Measurements from ENCODE around the gene NCKAP5L.
A peak's percentile ranks its signal among the peaks of the same experiment; 100 is the strongest.

NCKAP5L gene

DNA sequence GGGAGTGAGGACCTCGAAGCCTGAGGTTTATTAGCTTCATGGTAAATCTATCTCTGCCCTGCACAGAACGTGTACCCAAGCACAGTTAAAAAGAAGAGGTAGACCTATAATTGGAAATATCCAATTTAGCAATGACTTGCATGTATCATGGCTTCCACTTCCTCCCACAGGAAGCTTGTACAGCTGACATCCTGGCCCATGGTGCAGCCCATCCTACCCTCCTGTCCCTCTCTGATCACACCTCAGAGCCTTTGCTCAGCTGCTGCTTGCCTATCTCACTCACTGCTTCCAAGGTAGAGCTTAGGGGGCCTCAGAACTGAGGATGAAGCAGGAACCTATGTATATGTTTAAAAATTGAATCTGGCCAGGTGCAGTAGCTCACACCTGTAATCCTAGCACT lies 18.9 kb upstream of the NCKAP5L start:
- Histone ChIP-seq H3K79me1 (ENCODE audit: low read length) (peaks cover 4% of the 10 kb centered on the region), H3K27me3 (ENCODE audit: insufficient read depth, low read length) (no peaks in the 10 kb centered on the region), H3K9ac (ENCODE audit: low read length) (no peak overlapping the region), H3K4me3 (ENCODE audit: low read depth, low read length) (no peak overlapping the region), H3K18ac (ENCODE audit: low read length) (no peak overlapping the region), H4K12ac (ENCODE audit: low read depth, low read length) (no peak overlapping the region), H2AK5ac (ENCODE audit: low read length) (no peak overlapping the region), H2BK120ac (ENCODE audit: insufficient read depth, low read length, poor library complexity) (no peak overlapping the region), H4K8ac (ENCODE audit: low read depth, low read length) (no peak overlapping the region), H3K27ac (ENCODE audit: low read depth, low read length) (no peak overlapping the region), H3K4me2 (ENCODE audit: low read length) (no peak overlapping the region), H3K23ac (ENCODE audit: low read length) (no peak overlapping the region), H3K79me2 (ENCODE audit: control insufficient read depth, insufficient read depth, low read length, poor library complexity) (no peaks in the 10 kb centered on the region), H3K36me3 (ENCODE audit: control insufficient read depth in 1 of 2, insufficient read depth in 2 of 2, low read length in 2 of 2) (no peaks in the 10 kb centered on the region), H2BK5ac (ENCODE audit: low read depth, low read length, poor library complexity) (no peak overlapping the region), H4K91ac (ENCODE audit: low read depth, low read length) (no peak overlapping the region), H3K4me1 (ENCODE audit: control insufficient read depth in 1 of 2, insufficient read depth in 2 of 2, low read length in 2 of 2) (peaks cover 2% of the 10 kb centered on the region in 2 experiments), H2AFZ (ENCODE audit: insufficient read depth, low read length, poor library complexity) (no peak overlapping the region), H3K14ac (ENCODE audit: low read length) (no peak overlapping the region), H3K9me3 (ENCODE audit: insufficient read depth, low read depth, low read length) (no peaks in the 10 kb centered on the region), H2BK12ac (ENCODE audit: low read length) (no peak overlapping the region), H3K4ac (ENCODE audit: low read depth, low read length) (no peak overlapping the region)
- WGBS (ENCODE audit: extremely low coverage, insufficient coverage, insufficient read length): no CpG with 5 or more reads among the region's 2 CpGs
- DNase-seq: no peak

DNA sequence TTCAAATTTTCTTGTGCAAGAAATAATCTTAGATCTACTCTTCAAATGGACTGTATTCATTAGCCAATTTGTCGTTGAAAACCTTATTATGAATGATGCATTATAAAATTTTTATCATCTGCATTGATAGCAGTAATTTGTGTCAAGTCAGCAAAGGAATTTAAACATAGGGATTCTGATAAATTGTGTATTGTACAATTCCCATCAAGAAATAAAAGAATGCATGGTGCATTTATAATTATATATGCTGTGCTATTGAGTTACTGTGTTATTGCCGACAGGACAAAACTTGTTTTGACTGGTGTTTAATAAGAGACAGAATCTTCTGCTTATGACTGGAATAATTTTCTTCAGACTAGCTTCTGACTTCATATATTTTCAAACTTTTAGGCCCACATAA lies 17.8 kb upstream of the NCKAP5L start:
- H3K36me3 ChIP-seq (ENCODE audit: control insufficient read depth in 1 of 2, insufficient read depth in 2 of 2, low read length in 2 of 2): no peaks in the 10 kb centered on the region
- H3K27ac ChIP-seq (ENCODE audit: low read depth, low read length): no peak overlapping the region
- H4K8ac ChIP-seq (ENCODE audit: low read depth, low read length): no peak overlapping the region
- H3K27me3 ChIP-seq (ENCODE audit: insufficient read depth, low read length): no peaks in the 10 kb centered on the region
- no peak overlapping the region for H4K91ac ChIP-seq (ENCODE audit: low read depth, low read length)
- peaks cover 4% of the 10 kb centered on the region for H3K79me1 ChIP-seq (ENCODE audit: low read length)
- no peak overlapping the region for H3K4ac ChIP-seq (ENCODE audit: low read depth, low read length)
- no peak overlapping the region for H3K9ac ChIP-seq (ENCODE audit: low read length)
- no peak overlapping the region for H2BK5ac ChIP-seq (ENCODE audit: low read depth, low read length, poor library complexity)
- H3K14ac ChIP-seq (ENCODE audit: low read length): no peak overlapping the region
- H3K23ac ChIP-seq (ENCODE audit: low read length): no peak overlapping the region
- no peak for DNase-seq
- no peak overlapping the region for H3K4me2 ChIP-seq (ENCODE audit: low read length)
- H3K18ac ChIP-seq (ENCODE audit: low read length): no peak overlapping the region
- H2AFZ ChIP-seq (ENCODE audit: insufficient read depth, low read length, poor library complexity): no peak overlapping the region
- H2BK12ac ChIP-seq (ENCODE audit: low read length): no peak overlapping the region
- no CpG with 5 or more reads among the region's 2 CpGs for WGBS (ENCODE audit: extremely low coverage, insufficient coverage, insufficient read length)
- H3K9me3 ChIP-seq (ENCODE audit: insufficient read depth, low read depth, low read length): no peaks in the 10 kb centered on the region
- H3K79me2 ChIP-seq (ENCODE audit: control insufficient read depth, insufficient read depth, low read length, poor library complexity): no peaks in the 10 kb centered on the region
- H2AK5ac ChIP-seq (ENCODE audit: low read length): no peak overlapping the region
- no peak overlapping the region for H3K4me3 ChIP-seq (ENCODE audit: low read depth, low read length)
- no peak overlapping the region for H4K12ac ChIP-seq (ENCODE audit: low read depth, low read length)
- peaks cover 5 to 6% of the 10 kb centered on the region in 2 experiments for H3K4me1 ChIP-seq (ENCODE audit: control insufficient read depth in 1 of 2, insufficient read depth in 2 of 2, low read length in 2 of 2)
- H2BK120ac ChIP-seq (ENCODE audit: insufficient read depth, low read length, poor library complexity): no peak overlapping the region

DNA sequence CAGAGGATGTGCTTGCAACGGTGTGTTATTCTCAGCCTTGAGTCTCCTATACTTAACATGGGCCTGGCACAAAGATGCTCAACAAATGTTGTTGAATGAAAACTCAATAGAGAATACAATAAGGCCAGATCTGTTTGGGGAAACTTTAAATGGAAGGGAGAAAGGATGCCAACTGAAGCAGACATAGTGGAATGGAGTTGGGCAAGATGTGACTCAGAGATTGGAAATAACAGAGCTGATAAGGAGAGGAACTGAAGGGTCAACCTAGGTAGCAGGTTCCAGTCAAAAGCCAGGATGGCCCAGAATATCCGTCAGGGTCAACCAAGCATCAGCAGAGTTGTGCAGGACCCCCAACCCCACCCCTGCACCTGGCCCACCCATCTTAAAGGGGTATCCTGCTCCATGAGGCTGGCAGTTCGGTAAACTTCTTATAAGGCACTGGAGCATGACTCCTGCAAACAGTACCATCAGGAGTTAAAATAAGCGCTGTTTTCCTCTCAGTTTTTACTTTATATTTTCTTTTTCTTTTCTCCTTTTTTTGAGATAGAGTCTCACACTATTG lies 15.7 kb upstream of the NCKAP5L start:
- H2AFZ ChIP-seq (ENCODE audit: insufficient read depth, low read length, poor library complexity): no peak overlapping the region
- no peaks in the 10 kb centered on the region for H3K79me2 ChIP-seq (ENCODE audit: control insufficient read depth, insufficient read depth, low read length, poor library complexity)
- peaks cover 5 to 6% of the 10 kb centered on the region in 2 experiments for H3K4me1 ChIP-seq (ENCODE audit: control insufficient read depth in 1 of 2, insufficient read depth in 2 of 2, low read length in 2 of 2)
- H4K91ac ChIP-seq (ENCODE audit: low read depth, low read length): no peak overlapping the region
- no peaks in the 10 kb centered on the region for H3K36me3 ChIP-seq (ENCODE audit: control insufficient read depth in 1 of 2, insufficient read depth in 2 of 2, low read length in 2 of 2)
- H2BK5ac ChIP-seq (ENCODE audit: low read depth, low read length, poor library complexity): no peak overlapping the region
- H3K4me2 ChIP-seq (ENCODE audit: low read length): no peak overlapping the region
- H4K8ac ChIP-seq (ENCODE audit: low read depth, low read length): no peak overlapping the region
- no peak overlapping the region for H3K9ac ChIP-seq (ENCODE audit: low read length)
- no peak overlapping the region for H3K4me3 ChIP-seq (ENCODE audit: low read depth, low read length)
- H2BK12ac ChIP-seq (ENCODE audit: low read length): no peak overlapping the region
- no peak overlapping the region for H3K4ac ChIP-seq (ENCODE audit: low read depth, low read length)
- H3K27ac ChIP-seq (ENCODE audit: low read depth, low read length): no peak overlapping the region
- no peaks in the 10 kb centered on the region for H3K9me3 ChIP-seq (ENCODE audit: insufficient read depth, low read depth, low read length)
- H3K79me1 ChIP-seq (ENCODE audit: low read length): peaks cover 4% of the 10 kb centered on the region
- no peak overlapping the region for H3K23ac ChIP-seq (ENCODE audit: low read length)
- no peak overlapping the region for H3K14ac ChIP-seq (ENCODE audit: low read length)
- no peak overlapping the region for H2BK120ac ChIP-seq (ENCODE audit: insufficient read depth, low read length, poor library complexity)
- H3K27me3 ChIP-seq (ENCODE audit: insufficient read depth, low read length): no peaks in the 10 kb centered on the region
- no peak overlapping the region for H4K12ac ChIP-seq (ENCODE audit: low read depth, low read length)
- no CpG with 5 or more reads among the region's 4 CpGs for WGBS (ENCODE audit: extremely low coverage, insufficient coverage, insufficient read length)
- peak; percentile 35 to 77 for DNase-seq
- no peak overlapping the region for H3K18ac ChIP-seq (ENCODE audit: low read length)
- no peak overlapping the region for H2AK5ac ChIP-seq (ENCODE audit: low read length)

DNA sequence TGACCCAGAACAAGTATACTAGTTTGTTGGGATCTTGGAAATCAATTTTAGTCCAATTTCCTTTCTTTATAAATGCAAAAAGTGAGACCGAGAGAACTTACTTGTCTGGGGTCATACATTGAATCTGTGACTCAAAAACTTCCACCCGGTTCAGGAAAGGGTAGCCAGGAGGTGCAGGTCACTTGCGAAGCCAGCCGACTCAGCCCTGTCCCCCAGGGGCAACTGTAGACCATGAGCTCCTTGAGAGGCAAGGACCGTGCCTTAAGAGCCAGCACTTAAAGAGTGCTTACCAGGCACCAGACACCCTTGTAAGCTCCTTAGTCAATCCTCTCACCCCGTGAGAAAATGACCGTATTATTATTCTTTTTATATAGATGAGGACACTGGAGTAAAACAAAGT lies 15.2 kb upstream of the NCKAP5L start:
- Histone ChIP-seq H3K4me1 (ENCODE audit: control insufficient read depth in 1 of 2, insufficient read depth in 2 of 2, low read length in 2 of 2) (peaks cover 5 to 6% of the 10 kb centered on the region in 2 experiments), H2BK12ac (ENCODE audit: low read length) (no peak overlapping the region), H3K27ac (ENCODE audit: low read depth, low read length) (peak overlapping the region; percentile 41), H3K4ac (ENCODE audit: low read depth, low read length) (no peak overlapping the region), H2AK5ac (ENCODE audit: low read length) (no peak overlapping the region), H3K36me3 (ENCODE audit: control insufficient read depth in 1 of 2, insufficient read depth in 2 of 2, low read length in 2 of 2) (no peaks in the 10 kb centered on the region), H3K14ac (ENCODE audit: low read length) (peak overlapping the region; percentile 55), H3K23ac (ENCODE audit: low read length) (no peak overlapping the region), H3K79me2 (ENCODE audit: control insufficient read depth, insufficient read depth, low read length, poor library complexity) (no peaks in the 10 kb centered on the region), H3K9ac (ENCODE audit: low read length) (no peak overlapping the region), H2AFZ (ENCODE audit: insufficient read depth, low read length, poor library complexity) (peak overlapping the region; percentile 64), H3K27me3 (ENCODE audit: insufficient read depth, low read length) (no peaks in the 10 kb centered on the region), H2BK5ac (ENCODE audit: low read depth, low read length, poor library complexity) (no peak overlapping the region), H4K91ac (ENCODE audit: low read depth, low read length) (no peak overlapping the region), H3K4me3 (ENCODE audit: low read depth, low read length) (no peak overlapping the region), H4K12ac (ENCODE audit: low read depth, low read length) (peak overlapping the region; percentile 63), H2BK120ac (ENCODE audit: insufficient read depth, low read length, poor library complexity) (no peak overlapping the region), H3K4me2 (ENCODE audit: low read length) (peak overlapping the region; percentile 94), H3K18ac (ENCODE audit: low read length) (no peak overlapping the region), H3K79me1 (ENCODE audit: low read length) (peaks cover 4% of the 10 kb centered on the region), H4K8ac (ENCODE audit: low read depth, low read length) (peak overlapping the region; percentile 77), H3K9me3 (ENCODE audit: insufficient read depth, low read depth, low read length) (no peaks in the 10 kb centered on the region)
- DNase-seq: no peak
- WGBS (ENCODE audit: extremely low coverage, insufficient coverage, insufficient read length): no CpG with 5 or more reads among the region's 7 CpGs
